Neural cell (in vitro differentiated cells): ENCODE measurements around the gene HDAC7. TPM values are rescaled to one million over a fixed set of nuclear protein-coding genes. Genes with fewer than 3 reads are reported as not detected.

Experiments used
- H2AFZ ChIP-seq: fragments of 200-600, 300-800 bp; sonication (generic), shearing (Covaris generic); 2 replicates; pipeline ENCODE4 v1.6.0; 2014; ENCODE audit warnings: low read depth, mild to moderate bottlenecking, antibody characterized with exemption, low read length, moderate library complexity
- H3F3A ChIP-seq: fragments of 200-600 bp; shearing (Covaris generic); 2 replicates; pipeline ENCODE4 v1.6.1; 2016; ENCODE audit warnings: mild to moderate bottlenecking, moderate library complexity, mixed read lengths, antibody characterized with exemption, low read length; ENCODE audit not compliant: insufficient read depth, poor library complexity, severe bottlenecking
- H3K27ac ChIP-seq: fragments of 200-600, 300-800 bp; sonication (generic), shearing (Covaris generic); 2 replicates; pipeline ENCODE4 v1.5.1; 2014; ENCODE audit warnings: mild to moderate bottlenecking, low read length, moderate library complexity
- H3K27me3 ChIP-seq: fragments of 300-800, 200-600 bp; sonication (generic), shearing (Covaris generic); 2 replicates; pipeline ENCODE4 v1.6.0; 2014; ENCODE audit warnings: mild to moderate bottlenecking, low read depth, low read length, moderate library complexity; ENCODE audit not compliant: insufficient read depth
- H3K36me3 ChIP-seq: fragments of 300-800, 200-600 bp; sonication (generic), shearing (Covaris generic); 2 replicates; pipeline ENCODE4 v1.5.1; 2014; ENCODE audit warnings: mild to moderate bottlenecking, antibody characterized with exemption, low read length, moderate library complexity; ENCODE audit not compliant: insufficient read depth
- H3K4me2 ChIP-seq: fragments of 300-800, 200-600 bp; sonication (generic), shearing (Covaris generic); 2 replicates; pipeline ENCODE4 v1.6.0; 2014; ENCODE audit warnings: mild to moderate bottlenecking, low read length
- H3K4me3 ChIP-seq: fragments of 300-800, 200-600 bp; sonication (generic), shearing (Covaris generic); 2 replicates; pipeline ENCODE4 v1.5.1; 2014; ENCODE audit warnings: mild to moderate bottlenecking, low read length, moderate library complexity
- H3K79me2 ChIP-seq: fragments of 200-600 bp; shearing (Covaris generic); replicated peaks from 2 replicates; pipeline ENCODE4 v1.6.0; 2014; ENCODE audit warnings: mild to moderate bottlenecking, low read length, moderate library complexity; ENCODE audit not compliant: insufficient read depth
- H3K9ac ChIP-seq: fragments of 300-800, 200-600 bp; sonication (generic), shearing (Covaris generic); 2 replicates; pipeline ENCODE4 v1.6.1; 2016; ENCODE audit warnings: mild to moderate bottlenecking, low read length, mixed read lengths
- H3K9me2 ChIP-seq: fragments of 200-600 bp; shearing (Covaris generic); 2 replicates; pipeline ENCODE4 v1.6.1; 2016; ENCODE audit warnings: mild to moderate bottlenecking, low read length, mixed read lengths; ENCODE audit not compliant: insufficient read depth
- H3K9me3 ChIP-seq: fragments of 200-600, 300-800 bp; sonication (generic), shearing (Covaris generic); 2 replicates; pipeline ENCODE4 v1.6.1; 2016; ENCODE audit warnings: mild to moderate bottlenecking, mixed run types, low read length, moderate library complexity, mixed read lengths
- H4K20me1 ChIP-seq: fragments of 200-600 bp; shearing (Covaris generic); 2 replicates; pipeline ENCODE4 v1.6.1; 2016; ENCODE audit warnings: mild to moderate bottlenecking, mixed run types; ENCODE audit not compliant: insufficient read depth
- EP300 ChIP-seq: fragments of 450-650 bp; conservative IDR thresholded peaks from 2 replicates; pipeline ENCODE4 v1.6.1; 2014; ENCODE audit warnings: antibody characterized with exemption, mild to moderate bottlenecking, moderate library complexity; ENCODE audit not compliant: poor library complexity, severe bottlenecking
- EZH2 ChIP-seq: fragments of 200-600, 300-800 bp; shearing (Covaris generic), sonication (generic); IDR thresholded peaks from 2 replicates; pipeline ENCODE4 v1.6.1; 2014; ENCODE audit warnings: antibody characterized with exemption, low read length, borderline replicate concordance, mild to moderate bottlenecking; ENCODE audit not compliant: insufficient read depth, poor library complexity, severe bottlenecking
- MXI1 ChIP-seq: fragments of 450-650 bp; conservative IDR thresholded peaks from 2 replicates; pipeline ENCODE4 v1.6.1; 2014; ENCODE audit warnings: antibody characterized with exemption, mild to moderate bottlenecking; ENCODE audit not compliant: poor library complexity, severe bottlenecking
- POLR2AphosphoS5 ChIP-seq: IDR thresholded peaks from 2 replicates; pipeline ENCODE4 v1.6.1; 2012
- RAD21 ChIP-seq: fragments of 450-650 bp; conservative IDR thresholded peaks from 2 replicates; pipeline ENCODE4 v1.6.1; 2014; ENCODE audit warnings: antibody characterized with exemption, mild to moderate bottlenecking, moderate library complexity
- SMC3 ChIP-seq: fragments of 450-650 bp; conservative IDR thresholded peaks from 2 replicates; pipeline ENCODE4 v1.6.1; 2014; ENCODE audit warnings: antibody characterized with exemption, mild to moderate bottlenecking, moderate library complexity; ENCODE audit not compliant: poor library complexity
- TAF1 ChIP-seq: IDR thresholded peaks from 2 replicates; pipeline ENCODE4 v1.6.1; 2012; ENCODE audit warnings: low read depth
- polyA plus RNA-seq: library from polyadenylated mRNA; depleted of rRNA; stranded (reverse); fragments of >200 nt; gene quantifications from 2 replicates; pipeline ENCODE4 v1.2.3, GENCODE V29; 2014
- TF ChIP-seq, protein P1 (sequence below): IDR thresholded peaks from 2 replicates; pipeline ENCODE4 v1.6.1; 2012; ENCODE audit warnings: borderline replicate concordance
- TF ChIP-seq, protein P2 (sequence below): fragments of 450-650 bp; IDR thresholded peaks from 2 replicates; pipeline ENCODE4 v1.5.1; 2014; ENCODE audit warnings: antibody characterized with exemption, mild to moderate bottlenecking, moderate library complexity; ENCODE audit not compliant: poor library complexity, severe bottlenecking

The HDAC7 gene
- polyA plus RNA-seq, 1 donor from 2014 or later: 30.2 TPM

DNA sequence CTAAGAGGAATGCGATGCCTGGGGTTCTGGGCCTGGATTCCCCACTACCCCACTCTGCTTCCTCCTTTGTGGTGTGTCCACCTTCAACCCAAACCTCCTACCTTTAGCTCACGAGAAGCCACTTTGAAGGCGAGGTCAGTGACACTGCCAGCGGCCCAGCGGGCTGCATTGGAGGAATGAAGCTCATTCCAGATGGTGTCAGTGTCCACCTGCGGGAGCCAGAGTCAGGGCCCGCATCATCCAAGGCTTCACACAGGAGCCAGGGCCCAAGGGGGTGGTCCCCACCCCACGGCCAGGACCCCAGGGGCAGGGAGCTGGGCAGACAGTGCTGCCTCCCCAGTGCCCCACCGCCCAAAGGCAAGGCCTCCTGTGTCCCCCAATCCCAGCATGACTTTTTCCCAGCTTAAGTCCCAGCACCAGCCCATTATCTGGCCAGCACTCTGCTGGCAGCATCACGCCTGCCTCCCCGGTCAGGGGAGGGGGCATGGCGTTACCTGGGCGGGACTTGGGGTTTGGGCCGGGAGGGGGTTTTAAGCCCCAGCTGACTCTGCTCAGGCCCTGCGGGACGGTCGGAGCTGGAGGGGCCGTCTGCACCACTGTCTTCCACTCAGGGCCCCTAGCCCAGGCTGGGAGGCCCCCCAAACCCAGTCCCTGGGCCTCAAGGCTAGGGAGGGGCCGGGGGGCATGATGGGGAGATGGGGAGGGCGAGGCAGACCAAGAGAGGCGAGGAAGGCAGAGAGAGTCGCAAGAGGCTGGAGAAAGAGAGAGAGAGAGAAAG, 29.8 kb downstream of the HDAC7 start:
- no peaks in the 10 kb centered on the region for H3K9me2 ChIP-seq
- H2AFZ ChIP-seq: no peak overlapping the region
- no peak overlapping the region for H3K4me3 ChIP-seq
- H3K79me2 ChIP-seq: no peaks in the 10 kb centered on the region
- H3K27ac ChIP-seq: no peak overlapping the region
- H3K9ac ChIP-seq: no peak overlapping the region
- no peak for TF ChIP-seq SMC3
- TF ChIP-seq EP300: no peak
- H3K36me3 ChIP-seq: peaks cover 18% of the 10 kb centered on the region
- no peaks in the 10 kb centered on the region for H3K27me3 ChIP-seq
- H4K20me1 ChIP-seq: no peaks in the 10 kb centered on the region
- no peaks in the 10 kb centered on the region for H3F3A ChIP-seq
- no peaks in the 10 kb centered on the region for H3K9me3 ChIP-seq
- H3K4me2 ChIP-seq: no peak overlapping the region

DNA sequence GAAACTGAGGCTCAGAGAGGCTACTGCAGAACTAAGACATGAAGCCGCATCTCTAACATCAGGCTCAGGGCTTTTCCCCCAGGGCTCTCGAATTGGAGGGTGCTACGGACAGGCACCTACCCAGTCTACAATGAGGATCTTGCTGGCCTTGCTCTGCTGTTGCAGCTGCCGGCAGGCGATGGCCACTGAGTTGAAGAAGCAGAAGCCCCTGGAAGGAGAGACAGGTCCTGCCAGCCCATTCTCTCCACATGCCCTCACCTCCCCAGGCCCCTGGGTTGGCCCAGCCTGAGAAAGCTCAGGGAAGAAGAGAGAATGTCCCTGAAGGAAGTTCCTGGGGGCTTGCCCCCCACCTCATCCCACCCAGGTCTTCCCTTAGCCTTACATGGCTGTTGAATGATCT, 30.6 kb downstream of the HDAC7 start:
- H4K20me1 ChIP-seq: no peaks in the 10 kb centered on the region
- no peak overlapping the region for H3K4me2 ChIP-seq
- no peak for TF ChIP-seq EZH2
- TF ChIP-seq EP300: no peak
- no peak for TF ChIP-seq MXI1
- TF ChIP-seq, protein P1, sequence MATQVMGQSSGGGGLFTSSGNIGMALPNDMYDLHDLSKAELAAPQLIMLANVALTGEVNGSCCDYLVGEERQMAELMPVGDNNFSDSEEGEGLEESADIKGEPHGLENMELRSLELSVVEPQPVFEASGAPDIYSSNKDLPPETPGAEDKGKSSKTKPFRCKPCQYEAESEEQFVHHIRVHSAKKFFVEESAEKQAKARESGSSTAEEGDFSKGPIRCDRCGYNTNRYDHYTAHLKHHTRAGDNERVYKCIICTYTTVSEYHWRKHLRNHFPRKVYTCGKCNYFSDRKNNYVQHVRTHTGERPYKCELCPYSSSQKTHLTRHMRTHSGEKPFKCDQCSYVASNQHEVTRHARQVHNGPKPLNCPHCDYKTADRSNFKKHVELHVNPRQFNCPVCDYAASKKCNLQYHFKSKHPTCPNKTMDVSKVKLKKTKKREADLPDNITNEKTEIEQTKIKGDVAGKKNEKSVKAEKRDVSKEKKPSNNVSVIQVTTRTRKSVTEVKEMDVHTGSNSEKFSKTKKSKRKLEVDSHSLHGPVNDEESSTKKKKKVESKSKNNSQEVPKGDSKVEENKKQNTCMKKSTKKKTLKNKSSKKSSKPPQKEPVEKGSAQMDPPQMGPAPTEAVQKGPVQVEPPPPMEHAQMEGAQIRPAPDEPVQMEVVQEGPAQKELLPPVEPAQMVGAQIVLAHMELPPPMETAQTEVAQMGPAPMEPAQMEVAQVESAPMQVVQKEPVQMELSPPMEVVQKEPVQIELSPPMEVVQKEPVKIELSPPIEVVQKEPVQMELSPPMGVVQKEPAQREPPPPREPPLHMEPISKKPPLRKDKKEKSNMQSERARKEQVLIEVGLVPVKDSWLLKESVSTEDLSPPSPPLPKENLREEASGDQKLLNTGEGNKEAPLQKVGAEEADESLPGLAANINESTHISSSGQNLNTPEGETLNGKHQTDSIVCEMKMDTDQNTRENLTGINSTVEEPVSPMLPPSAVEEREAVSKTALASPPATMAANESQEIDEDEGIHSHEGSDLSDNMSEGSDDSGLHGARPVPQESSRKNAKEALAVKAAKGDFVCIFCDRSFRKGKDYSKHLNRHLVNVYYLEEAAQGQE: no peak
- no peak for TF ChIP-seq SMC3
- TF ChIP-seq, protein P2, sequence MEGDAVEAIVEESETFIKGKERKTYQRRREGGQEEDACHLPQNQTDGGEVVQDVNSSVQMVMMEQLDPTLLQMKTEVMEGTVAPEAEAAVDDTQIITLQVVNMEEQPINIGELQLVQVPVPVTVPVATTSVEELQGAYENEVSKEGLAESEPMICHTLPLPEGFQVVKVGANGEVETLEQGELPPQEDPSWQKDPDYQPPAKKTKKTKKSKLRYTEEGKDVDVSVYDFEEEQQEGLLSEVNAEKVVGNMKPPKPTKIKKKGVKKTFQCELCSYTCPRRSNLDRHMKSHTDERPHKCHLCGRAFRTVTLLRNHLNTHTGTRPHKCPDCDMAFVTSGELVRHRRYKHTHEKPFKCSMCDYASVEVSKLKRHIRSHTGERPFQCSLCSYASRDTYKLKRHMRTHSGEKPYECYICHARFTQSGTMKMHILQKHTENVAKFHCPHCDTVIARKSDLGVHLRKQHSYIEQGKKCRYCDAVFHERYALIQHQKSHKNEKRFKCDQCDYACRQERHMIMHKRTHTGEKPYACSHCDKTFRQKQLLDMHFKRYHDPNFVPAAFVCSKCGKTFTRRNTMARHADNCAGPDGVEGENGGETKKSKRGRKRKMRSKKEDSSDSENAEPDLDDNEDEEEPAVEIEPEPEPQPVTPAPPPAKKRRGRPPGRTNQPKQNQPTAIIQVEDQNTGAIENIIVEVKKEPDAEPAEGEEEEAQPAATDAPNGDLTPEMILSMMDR: no peak
- TF ChIP-seq RAD21: no peak
- no peak for TF ChIP-seq TAF1
- TF ChIP-seq POLR2AphosphoS5: no peak
- no peaks in the 10 kb centered on the region for H3F3A ChIP-seq
- no peaks in the 10 kb centered on the region for H3K9me3 ChIP-seq
- H3K4me3 ChIP-seq: no peak overlapping the region
- H3K36me3 ChIP-seq: peaks cover 18% of the 10 kb centered on the region
- no peaks in the 10 kb centered on the region for H3K27me3 ChIP-seq
- H3K27ac ChIP-seq: no peak overlapping the region
- no peak overlapping the region for H2AFZ ChIP-seq
- no peaks in the 10 kb centered on the region for H3K79me2 ChIP-seq
- H3K9me2 ChIP-seq: no peaks in the 10 kb centered on the region
- no peak overlapping the region for H3K9ac ChIP-seq
